OCI-LY3 (cell line): ENCODE measurements around the gene SYNE1.

ENCODE experiments used
- CTCF ChIP-seq: fragments of 200-600, 300-600 bp; sonication (generic); IDR thresholded peaks from 2 replicates; pipeline ENCODE4 v1.5.1; 2014; ENCODE audit warnings: antibody characterized with exemption, low read length, low read depth
- EZH2phosphoT487 ChIP-seq: fragments of 200-600 bp; shearing (Covaris generic); IDR thresholded peaks from 2 replicates; pipeline ENCODE4 v1.6.1; 2018; ENCODE audit warnings: antibody characterized with exemption, mixed run types, low read depth

- TF ChIP-seq CTCF (no peak), EZH2phosphoT487 (no peak)
Measured at GRCh38 chr6:152673236-152673635, 36.1 kb upstream of the SYNE1 start.
